HG03280 (cell line): ENCODE measurements around the gene RHOT1.
"Not testable (repeated sequence)": the region's sequence is repeated elsewhere in the genome, so short reads cannot be mapped to it uniquely, and the experiment has no call there.

Source experiments
- ATAC-seq: cut with Tn5 transposase; IDR thresholded peaks from one replicate; pipeline ENCODE4 v1.9.1; 2021; ENCODE audit warnings: mild to moderate bottlenecking, moderate library complexity; ENCODE audit not compliant: unreplicated experiment

The RHOT1 gene

GRCh38 chr17:32123782-32124181 is 18.5 kb upstream of the RHOT1 start:
- no peak for ATAC-seq

DNA sequence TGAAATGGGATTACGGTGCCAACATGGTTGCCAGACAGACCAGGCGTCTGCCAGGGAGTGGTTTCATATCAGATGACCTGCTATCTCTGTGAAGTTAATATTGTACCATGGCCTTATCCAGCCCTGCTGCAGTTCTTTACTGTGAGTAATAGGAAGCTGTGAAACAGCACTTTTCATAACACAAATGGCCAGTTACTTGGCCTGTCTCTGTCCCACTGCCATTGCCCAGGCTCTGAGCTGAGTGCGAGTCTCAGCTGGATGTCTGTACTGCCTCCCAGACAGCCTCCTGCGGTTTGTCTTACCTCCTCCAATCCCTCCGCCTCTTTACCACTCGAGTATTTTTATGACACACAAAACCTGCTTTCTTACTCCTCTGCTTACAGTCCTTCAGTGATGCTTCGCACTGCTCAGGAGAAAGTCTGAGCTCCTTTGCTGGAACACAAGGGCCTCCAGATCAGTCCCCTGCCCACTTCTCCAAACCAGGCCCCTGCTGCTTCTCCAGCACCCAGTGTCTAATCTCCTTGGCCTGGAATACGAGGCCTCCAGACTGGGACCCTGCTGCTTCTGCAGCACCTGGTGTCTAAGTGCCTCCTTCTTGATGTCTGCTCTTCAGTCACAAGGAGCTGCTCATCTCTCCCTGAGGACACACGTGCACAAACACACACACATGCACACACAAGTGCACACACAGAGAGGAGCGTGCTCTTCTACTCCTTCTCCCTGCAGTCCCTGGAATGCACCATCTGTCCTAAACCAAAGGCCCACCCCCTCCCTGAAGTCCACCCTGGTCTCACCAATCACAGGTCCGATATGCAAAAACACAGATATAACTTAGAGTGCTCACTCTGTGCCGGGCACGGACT is 17.1 kb upstream of the RHOT1 start:
- no peak for ATAC-seq

DNA sequence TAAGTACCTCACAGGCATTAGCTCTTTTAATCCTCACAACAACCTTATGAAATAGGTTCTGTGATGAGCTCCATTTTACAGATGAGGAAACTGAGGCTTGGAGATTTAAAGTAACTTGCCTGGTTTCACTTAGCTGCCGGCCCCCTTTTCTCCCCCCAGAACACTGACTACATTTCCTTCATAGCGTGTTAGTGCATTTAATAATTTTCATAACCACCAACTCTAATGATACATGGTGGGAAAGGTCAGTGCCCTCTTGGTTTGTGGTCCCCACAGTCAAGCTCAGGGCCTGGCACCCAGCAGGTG is 16.5 kb upstream of the RHOT1 start:
- ATAC-seq = no peak

DNA sequence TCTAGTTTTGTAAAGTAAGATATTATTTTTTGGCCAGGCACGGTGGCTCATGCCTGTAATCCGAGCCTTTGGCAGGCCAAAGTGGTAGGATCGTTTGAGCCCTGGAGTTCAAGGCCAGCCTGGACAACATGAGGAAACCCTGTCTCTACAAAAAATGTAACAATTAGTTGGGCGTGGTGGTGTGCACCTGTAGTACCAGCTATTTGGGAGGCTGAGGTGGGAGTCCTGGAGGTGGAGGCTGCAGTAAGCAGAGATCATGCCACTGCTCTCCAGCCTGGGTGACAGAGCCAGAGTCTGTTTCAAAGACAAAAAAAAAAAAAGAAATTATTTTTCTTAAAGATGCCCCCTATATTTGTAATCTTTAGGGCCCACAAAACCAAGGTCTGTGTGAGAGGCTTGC is 16.0 kb upstream of the RHOT1 start:
- no peak for ATAC-seq

DNA sequence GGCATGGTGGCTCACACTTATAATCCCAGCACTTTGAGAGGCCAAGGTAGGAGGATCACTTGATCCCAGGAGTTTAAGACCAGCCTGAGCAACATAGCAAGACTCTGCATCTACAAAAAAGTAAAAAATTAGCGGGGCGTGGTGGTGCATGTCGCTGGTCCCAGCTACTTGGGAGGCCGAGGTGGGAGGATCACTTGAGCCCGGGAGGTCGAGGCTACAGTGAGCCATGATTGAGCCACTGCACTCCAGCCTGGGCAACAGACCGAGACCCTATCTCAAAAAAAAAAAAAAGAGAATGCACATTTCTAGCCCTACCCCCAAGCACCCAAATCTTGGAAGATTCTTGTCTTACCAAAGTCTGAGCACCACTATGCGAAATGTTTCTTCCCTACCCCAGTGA is 15.6 kb upstream of the RHOT1 start:
- ATAC-seq = no peak

GRCh38 chr17:32127158-32127897 is 15.0 kb upstream of the RHOT1 start:
- ATAC-seq = peak; percentile 80

- ATAC-seq = not testable (repeated sequence)
These were observed 13.8 kb upstream of the RHOT1 start for GRCh38 chr17:32128470-32128869.

GRCh38 chr17:32135497-32136117 is 6.7 kb upstream of the RHOT1 start:
- ATAC-seq = not testable (repeated sequence)

GRCh38 chr17:32136856-32137255 is 5.4 kb upstream of the RHOT1 start:
- ATAC-seq = no peak

DNA sequence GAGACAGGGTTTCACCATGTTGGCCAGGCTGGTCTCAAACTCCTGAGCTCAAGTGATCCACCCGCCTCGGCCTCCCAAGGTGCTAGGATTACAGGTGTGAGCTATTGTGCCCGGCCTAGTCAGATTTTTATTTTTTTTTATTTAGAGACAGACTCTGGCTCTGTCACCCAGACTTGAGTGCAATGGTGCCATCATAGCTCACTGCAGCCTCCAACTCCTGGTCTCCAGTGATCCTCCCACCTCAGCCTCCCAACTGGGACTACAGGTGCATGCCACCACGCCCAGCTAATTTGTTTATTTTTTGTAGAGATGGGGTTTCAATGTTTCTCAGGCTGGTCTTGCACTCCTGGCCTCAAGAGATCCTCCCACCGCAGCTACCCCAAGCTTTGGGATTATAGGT is 2.8 kb upstream of the RHOT1 start:
- ATAC-seq = not testable (repeated sequence)

GRCh38 chr17:32141258-32141657 is 1.0 kb upstream of the RHOT1 start:
- ATAC-seq = no peak

DNA sequence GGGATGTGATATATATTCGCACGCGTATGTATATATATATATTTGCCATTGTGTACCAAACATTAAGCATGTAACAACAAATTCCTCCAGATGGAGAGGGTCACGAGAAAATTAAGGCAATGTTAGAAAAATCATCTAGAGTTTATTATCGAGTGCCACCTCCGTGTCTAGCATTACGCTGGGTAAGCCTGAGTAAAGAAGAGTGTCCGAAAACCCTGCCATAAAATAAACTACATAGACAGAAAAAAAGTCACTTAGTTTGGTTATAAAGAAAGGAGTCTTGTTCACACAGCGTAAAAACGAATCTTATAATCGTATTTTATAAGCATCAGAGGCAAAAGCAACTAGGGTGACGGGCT is 644 bp upstream of the RHOT1 start:
- ATAC-seq = no peak

GRCh38 chr17:32142857-32143526 is 690 bp downstream of the RHOT1 start:
- ATAC-seq = no peak

- no peak for ATAC-seq
These were observed 1.2 kb downstream of the RHOT1 start for GRCh38 chr17:32143527-32143870.

GRCh38 chr17:32144442-32144841 is 2.1 kb downstream of the RHOT1 start:
- ATAC-seq = not testable (repeated sequence)

DNA sequence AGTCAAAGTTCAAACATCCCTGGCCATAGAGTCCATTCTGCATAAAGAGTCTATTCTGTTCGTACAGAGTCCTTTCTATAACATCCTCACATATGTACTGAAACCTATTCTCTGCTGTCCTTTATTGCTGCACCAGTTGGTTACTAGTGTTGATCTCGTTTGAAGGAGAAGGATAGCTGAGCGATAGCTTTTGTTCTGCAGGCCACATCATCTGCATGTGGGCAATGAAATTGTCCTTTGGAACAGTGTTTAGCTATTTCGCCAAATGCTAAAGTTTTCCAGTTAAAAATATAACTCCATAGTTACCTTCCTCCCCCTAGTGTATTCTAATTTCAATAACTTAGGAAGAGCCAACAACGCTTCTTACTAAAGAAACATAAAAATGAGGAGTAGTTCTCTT is 6.0 kb downstream of the RHOT1 start:
- no peak for ATAC-seq

DNA sequence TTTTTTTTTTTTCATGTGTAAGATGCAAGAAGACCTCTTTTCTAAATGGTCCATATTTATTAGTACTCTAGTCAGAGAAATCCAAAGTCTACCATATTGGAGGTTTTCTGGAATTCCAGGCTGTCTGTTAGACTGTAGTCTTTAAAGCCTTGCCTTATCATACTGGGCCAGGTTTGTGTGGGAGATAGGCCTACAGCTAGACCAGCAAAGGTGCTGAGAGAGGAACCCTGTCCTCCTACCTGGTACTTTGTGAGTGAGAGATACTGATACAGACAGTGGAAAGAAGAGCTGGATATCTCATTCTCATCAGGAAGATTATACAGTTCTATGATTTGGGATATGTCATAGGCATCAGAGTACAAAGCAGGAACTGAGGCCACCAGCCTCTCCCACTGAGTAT is 8.1 kb downstream of the RHOT1 start:
- ATAC-seq = no peak

- ATAC-seq = no peak
These were observed 9.8 kb downstream of the RHOT1 start for GRCh38 chr17:32152130-32152529.

- no peak for ATAC-seq
These were observed 13.6 kb downstream of the RHOT1 start for GRCh38 chr17:32155896-32156295.

- ATAC-seq = no peak
These were observed 14.4 kb downstream of the RHOT1 start for GRCh38 chr17:32156656-32157055.

DNA sequence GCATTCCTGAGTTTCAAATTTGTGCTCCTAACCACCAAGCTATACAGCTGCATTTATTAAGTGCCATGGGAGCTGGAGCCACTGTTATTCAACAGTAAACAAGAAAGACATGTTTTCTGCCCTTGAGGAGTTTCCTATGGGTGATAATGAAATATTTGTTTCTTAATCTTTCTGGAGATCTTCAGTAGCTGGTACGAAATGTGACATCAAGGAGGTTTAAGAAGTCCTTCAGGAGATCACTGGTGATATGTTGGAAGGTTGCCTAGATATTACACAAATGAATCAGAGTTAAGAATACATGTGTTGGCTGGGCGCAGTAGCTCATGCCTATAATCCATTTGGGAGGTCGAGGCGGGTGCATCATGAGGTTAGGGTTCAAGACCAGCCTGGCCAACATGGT is 14.9 kb downstream of the RHOT1 start:
- no peak for ATAC-seq
